GM19324 (cell line): ENCODE data around the gene G3BP1.
"Not testable (repeated sequence)": the region's sequence is repeated elsewhere in the genome, so short reads cannot be mapped to it uniquely, and the experiment has no call there.

Source experiments
- ATAC-seq: cut with Tn5 transposase; IDR thresholded peaks from one replicate; pipeline ENCODE4 v1.9.1; 2021; ENCODE audit warnings: mild to moderate bottlenecking, moderate library complexity; ENCODE audit not compliant: unreplicated experiment, low FRiP score

Gene G3BP1

GRCh38 chr5:151751593-151751992, 20.2 kb upstream of the G3BP1 start:
- ATAC-seq: no peak

DNA sequence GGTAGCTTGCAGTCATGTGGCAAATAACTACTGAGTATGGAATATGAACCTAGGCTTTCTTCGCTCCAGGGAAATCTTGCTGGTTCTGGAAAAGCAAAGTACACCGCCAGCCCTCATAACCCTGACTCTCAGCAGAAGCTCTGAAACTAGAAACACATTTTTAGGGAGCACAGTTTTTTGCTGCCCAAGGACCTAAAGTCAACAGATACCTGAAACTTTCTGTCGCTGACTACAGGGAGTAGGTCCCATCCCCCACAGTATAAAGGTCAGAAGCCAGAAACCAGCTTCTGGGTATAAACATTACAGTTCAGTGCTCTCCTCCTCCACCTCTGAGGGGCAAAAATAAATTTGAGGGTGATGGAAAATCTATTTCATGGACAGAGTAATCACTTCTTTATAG, 16.4 kb upstream of the G3BP1 start:
- no peak for ATAC-seq

DNA sequence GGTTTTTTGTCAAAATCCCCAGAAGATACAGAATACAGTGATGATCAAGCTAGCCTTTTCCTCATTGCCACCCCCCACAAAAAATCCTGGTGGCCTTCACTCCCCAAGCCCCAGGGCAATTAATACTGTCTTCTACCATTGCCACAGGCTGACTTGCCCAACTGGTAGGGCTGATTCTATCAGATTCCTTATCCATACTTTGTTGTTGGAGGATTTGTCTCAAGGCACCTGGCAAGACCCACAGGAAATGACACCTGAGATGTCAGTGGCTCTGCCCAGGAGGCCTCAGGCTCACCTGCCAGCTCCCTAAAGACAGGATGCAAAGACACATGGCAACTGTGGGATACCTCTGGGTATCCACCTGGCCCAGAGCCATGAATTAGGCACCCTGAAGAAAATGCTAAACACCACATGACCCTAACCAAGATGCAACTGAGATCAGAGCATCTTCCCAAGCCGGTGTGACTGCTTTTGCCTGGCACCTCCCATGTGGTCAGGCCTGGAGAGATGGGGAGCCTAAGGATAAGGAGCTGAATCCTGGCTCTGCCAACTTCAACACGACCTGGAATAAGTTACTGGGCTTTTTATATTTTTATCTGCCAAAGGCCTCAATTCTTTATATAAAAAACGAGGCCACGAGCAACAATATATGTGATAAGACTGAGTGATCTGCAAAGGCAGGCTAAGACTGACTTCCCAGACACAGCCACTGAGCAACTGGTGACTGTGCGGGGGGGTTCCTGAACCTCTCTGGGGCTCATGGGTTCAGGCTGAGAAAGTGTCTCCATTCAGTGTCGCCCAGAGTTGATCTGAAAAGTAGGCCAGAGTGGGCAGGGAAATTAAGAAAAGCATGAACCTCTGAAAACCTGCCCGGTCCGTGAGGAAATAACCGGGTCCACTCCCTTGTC, 14.3 kb upstream of the G3BP1 start:
- no peak for ATAC-seq

GRCh38 chr5:151758141-151758429, 13.7 kb upstream of the G3BP1 start:
- peak; percentile 10 for ATAC-seq

- peak; percentile 96 for ATAC-seq
These were observed 13.1 kb upstream of the G3BP1 start, which contains the start of gene ATOX1 for GRCh38 chr5:151758430-151759241. TSS of gene ATOX1 (minus strand) at chr5:151758631. CDS start at chr5:151758551, 80 bp downstream.

GRCh38 chr5:151764801-151765200, 7.0 kb upstream of the G3BP1 start:
- ATAC-seq: no peak

DNA sequence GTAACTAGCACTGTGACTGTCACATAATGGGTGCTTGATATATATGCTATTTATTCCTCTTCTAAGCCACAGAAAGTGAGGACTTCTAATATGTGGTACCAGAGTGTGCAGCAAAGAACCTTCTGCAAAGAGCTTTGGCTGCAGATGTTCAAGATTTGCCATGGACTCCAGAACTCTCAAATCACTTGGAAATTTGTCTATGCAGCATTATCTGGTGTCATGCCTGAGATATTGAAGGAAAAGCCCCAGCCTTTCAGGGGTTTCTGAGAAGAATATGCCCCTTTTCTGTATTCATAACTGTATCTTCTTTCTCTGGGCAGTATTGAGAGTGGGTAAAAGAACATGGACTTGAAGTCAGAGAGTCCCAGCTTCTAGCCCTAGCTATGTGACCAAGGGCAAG, 4.8 kb upstream of the G3BP1 start:
- no peak for ATAC-seq

DNA sequence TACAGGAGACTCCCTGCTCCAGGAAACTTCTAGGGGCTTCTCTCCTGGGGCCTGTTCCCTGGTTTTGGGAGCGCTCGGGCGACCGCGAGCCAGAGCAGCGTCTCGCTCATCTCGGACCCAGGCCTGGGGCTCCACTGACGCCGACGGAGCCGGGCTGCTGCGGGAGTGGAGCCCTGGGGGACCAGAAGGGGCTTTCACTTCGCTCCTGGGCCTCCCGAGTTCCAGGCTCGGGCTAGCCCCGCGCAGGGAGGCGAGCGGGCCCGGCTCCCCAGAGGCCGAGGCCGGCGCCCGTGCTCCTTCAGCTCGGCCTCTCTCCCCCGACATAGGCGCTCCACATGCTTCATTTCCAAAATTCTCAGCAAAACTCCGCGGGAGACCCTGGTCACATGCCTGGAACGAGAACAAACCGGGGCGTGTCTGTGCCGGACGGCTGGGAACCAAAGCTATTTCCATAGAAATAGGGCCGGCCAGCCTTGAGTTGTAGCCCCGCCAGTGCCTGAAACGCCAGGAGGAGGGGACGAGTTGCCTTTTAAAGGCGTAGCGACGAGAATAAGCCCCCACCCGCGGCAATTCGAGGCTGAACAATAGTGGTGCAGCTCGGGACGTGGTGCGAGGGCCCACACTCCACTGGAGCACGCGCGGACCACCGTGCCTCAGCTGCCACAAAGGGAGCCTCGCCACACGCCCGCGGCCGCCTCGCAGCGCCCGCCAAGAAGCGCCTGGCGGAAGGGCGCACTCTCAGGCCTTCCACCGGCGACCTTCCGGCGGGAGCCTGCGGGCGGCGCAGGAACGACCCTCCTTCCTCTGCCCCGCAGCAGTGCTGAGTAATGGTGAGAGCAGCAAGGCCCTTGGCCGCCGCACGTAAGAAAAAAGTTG, 1.1 kb upstream of the G3BP1 start:
- peak; percentile 33 for ATAC-seq

DNA sequence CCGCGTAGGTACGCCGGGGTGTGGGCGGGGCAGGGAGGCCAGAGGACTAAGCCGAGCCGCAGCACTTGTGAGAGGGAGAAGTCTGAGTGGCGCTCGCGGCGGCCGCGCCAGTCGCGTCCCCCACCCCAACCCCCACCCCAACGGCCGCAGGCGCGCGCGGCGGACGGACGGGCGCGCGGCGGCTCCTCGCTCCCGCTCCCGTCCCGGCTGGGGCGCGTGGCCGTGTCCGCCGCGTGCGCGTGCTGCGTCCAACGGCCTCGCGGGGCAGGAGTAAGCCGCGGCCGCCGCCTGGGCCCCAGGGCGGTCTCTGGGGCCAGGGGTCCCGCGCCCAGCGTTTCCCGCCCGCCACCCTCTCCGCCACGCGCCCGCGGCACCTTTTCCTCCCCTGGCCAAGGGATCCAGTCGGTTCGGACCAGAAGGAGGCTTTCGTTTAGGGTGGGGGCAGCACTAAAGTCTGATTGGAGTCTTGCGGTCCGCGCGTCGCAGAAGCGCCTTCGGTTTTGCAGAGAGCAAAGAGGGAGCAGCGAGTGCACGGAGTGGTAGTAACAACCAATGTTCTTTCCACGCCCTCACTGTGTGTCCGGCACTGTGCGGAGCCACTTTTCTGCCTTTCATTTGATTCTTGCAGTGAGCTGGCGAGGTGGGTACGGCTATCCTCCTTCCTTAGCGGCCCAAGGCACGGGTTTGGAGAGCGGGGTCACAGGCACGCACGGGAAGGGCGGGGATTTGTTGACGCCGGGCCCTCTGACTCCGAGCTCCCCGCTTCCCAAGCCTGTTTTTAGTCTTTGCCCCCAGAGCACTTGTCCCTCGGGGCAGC, 483 bp downstream of the G3BP1 start:
- no peak for ATAC-seq

DNA sequence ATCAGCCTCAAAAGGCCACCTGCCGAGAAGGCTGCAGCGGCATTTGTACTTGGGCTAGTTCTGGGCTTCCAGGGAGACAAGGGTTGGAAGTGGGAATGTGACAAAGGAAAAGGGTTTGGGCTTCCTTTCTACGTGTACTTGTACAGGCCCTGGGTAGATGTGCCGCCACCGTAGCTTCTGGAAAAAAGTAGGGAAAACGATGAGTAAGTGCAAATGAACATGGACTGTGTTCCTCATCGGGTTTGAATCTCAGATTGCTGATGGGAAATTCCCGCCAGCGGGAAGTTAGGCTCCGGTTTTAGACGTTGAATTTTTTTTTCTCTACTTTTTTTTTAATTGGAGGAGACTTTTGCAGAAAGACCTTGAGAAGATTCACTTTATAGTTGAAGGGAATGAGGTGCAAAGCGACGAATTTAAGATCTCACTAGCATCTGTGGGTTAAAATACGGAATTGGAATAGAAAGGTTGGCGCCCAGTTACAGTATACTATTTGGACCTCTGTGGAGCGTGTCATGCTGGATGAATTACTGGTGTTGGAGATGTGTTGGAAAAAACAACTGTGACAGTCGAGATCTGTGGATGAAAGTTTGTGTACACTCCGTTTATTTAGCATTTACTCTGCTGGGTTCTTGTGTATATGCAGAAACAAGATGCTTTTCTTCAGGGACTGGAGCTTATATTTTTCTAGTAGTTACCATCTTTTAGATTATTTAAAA, 1.2 kb downstream of the G3BP1 start:
- ATAC-seq: no peak

- no peak for ATAC-seq
These were observed 2.2 kb downstream of the G3BP1 start for GRCh38 chr5:151773951-151774350.

GRCh38 chr5:151775025-151775606, 3.4 kb downstream of the G3BP1 start:
- ATAC-seq: no peak

GRCh38 chr5:151779531-151780125, 7.9 kb downstream of the G3BP1 start:
- ATAC-seq: no peak

- no peak for ATAC-seq
These were observed 8.6 kb downstream of the G3BP1 start for GRCh38 chr5:151780348-151780747.

- ATAC-seq: no peak
These were observed 9.4 kb downstream of the G3BP1 start for GRCh38 chr5:151781201-151781600.

- not testable (repeated sequence) for ATAC-seq
These were observed 11.9 kb downstream of the G3BP1 start for GRCh38 chr5:151783664-151784063.

DNA sequence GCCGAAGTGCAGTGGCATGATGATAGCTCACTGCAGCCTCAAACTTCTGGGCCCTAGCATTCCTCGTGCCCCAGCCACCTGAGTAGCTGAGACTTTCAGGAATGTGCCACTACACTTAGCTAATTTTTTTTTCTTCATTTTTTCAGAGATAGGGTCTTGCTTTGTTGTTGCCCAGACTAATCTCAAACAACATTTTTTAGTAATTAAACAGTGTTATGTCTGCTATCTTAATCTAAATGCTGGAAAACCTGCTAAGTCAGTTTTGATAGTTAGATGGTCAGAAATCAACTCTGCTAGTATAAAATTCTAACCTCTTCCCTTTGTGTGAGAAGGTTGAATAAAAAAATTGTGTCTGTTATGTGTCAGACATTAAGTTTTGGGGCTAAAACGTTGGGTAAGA, 12.4 kb downstream of the G3BP1 start:
- no peak for ATAC-seq

DNA sequence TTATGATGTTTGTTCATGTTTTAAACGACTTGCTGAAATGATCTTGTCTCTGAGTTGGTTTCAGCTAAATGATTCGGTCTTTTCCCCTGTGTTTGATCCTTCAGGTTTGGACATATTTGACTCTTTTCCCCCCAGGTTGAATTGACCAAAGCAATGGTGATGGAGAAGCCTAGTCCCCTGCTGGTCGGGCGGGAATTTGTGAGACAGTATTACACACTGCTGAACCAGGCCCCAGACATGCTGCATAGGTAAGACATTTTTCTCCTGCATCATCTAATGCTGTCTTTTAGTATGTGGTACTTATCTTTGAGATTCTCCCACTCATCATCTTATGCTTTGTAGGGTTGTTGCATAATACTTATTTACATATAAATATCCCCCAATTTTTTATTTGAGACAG, 14.7 kb downstream of the G3BP1 start:
- ATAC-seq: no peak

DNA sequence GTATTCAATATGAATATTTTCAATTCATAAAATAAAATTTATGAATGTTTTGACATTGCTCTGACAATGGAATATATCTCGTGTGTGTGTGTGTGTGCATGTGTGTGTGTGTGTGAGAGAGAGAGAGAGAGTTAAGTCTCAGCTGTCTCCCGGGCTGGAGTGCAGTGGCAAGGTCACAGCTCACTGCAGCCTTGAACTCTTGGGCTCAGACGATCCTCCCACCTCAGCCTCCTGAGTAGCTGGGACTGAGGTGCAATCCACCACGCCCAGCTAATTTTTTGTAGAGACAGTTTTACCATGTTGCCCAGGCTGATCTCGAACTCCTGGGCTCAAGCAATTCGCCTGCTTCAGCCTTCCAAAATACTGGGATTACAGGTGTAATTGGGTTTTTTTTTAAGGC, 16.1 kb downstream of the G3BP1 start:
- ATAC-seq: no peak
